GM20431 (cell line): ENCODE data around the gene MAT2A.

Experiments used
- in situ Hi-C: fragments of 300-500 bp; cut with MseI, MboI; formaldehyde crosslinking; loops from one replicate; pipeline ENCODE4 v1.15.0; 2020; ENCODE audit warnings: low sequenced_read_pairs; ENCODE audit not compliant: unreplicated experiment

Gene MAT2A

GRCh38 chr2:85538507-85539360, at the start of gene MAT2A:
Gene MAT2A (plus strand): TSS chr2:85539168. CDS start chr2:85539288, 120 bp downstream.
- in situ Hi-C loops = no loop called here

- in situ Hi-C loops = no loop called here
Observed at GRCh38 chr2:85490861-85491755, 47.9 kb upstream of the MAT2A start.

- in situ Hi-C loops = no loop called here
Observed at GRCh38 chr2:85496436-85496835, 42.5 kb upstream of the MAT2A start.

DNA sequence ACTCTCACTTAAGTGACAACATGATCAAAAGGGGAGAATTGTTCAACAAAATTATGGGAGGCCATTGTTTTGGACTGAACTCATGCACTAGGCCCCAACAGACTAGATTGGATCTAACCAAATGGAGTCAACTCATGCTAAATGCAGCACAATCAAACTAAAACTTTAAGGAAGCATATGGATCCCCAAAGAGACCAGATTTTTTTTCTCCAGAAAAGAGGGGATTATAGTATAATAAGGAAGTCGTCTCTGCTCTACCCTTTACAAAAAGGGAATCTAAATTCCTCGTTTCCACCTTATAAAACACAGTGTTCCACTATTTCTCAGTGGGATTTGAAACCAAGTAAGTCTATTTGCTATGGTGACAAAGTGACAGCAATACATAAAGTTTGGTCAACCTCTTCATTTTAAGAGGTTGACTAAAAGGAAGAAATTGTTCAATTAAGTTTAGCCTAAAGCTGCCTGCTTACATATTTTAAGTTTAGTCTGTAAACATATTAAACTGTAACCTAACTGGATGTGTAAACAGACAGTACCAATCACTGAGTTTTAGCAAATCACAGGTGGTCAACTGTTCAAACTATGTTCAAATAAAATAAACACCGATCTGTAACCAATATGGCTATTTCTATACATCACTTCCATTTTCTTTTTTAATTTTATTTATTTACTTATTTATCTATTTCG, 40.9 kb upstream of the MAT2A start:
- in situ Hi-C loops = no loop called here

DNA sequence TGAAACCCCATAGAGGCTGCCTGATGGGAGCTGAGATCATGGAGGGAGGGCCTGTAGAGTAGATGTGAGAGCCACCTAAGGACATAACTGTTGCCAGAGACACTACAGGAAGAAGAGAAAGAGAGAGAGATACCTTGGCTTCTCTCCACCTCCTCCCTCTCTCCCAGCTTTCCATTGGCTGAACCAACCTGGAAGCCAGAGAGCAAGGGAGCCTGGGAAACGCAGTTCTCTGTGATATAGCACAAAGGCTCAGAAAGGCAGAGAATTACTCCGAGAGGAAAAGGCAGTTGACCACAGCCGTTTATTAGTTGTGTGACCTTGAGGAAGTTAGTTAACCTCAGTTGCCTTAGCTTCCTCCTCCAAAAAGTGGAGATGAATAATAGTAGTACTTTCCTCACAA, 37.7 kb upstream of the MAT2A start:
- in situ Hi-C loops = no loop called here

DNA sequence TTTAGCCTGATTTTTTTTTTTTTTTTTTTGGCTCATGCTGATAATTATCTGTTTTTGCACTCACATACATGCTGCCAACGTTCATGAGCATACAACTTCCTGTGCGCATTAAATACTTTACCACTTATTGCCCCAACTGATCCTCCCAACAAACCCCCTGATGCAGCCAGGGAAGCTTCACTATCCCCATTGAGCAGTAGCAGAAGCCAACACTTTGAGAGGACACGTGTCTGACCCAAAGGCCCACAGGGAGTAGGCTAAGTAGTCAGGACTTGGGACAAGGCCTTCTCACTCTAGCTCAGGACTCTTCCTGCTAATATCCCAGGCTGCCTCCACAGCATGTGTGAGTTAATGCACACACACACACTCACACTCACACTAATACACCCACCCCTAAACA, 36.2 kb upstream of the MAT2A start:
- in situ Hi-C loops = no loop called here

GRCh38 chr2:85503168-85503850, 35.7 kb upstream of the MAT2A start:
- in situ Hi-C loops = no loop called here

DNA sequence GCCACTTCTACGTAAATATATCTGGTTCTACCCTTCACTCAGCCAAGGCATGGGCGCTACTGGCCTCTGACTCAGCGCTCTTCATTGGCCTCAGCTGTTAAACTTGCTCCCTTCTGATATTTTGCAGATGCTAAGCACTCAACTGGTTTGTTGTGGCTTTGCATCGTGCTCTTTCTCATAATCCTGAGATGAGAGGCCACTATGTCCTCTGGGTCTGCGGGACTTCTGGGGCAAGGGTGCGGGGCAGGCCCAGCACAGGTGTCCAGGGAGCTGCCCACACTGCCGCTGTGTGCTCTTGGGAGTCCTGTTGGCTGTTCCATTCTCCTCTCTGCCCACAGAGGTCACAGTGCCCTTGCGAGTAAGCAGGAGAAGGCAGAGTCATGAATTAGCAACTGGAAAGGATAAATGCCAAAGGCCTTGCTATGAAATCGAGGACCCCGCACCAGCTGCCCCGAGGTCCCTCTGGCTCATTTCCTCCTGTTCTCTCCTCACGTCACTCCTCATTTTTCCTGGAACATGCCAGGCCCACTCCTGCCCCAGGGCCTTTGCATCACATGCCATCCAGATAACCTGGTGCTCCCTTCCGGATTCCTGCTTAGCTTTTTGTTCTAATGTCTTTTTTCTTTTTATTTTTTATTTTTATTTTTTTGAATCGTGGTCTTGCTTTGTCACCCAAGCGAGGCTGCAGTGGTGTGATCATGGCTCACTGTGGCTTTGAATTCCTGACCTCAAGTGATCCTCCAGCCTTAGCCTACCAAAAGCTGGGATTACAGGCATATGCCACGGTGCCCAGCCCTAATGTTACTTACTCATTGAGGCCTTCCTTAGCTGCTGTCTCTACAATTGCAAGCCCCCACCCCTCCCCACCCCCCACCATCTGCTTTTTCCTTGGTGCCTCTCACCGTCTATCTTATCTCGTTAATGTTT, 34.9 kb upstream of the MAT2A start:
- in situ Hi-C loops = no loop called here

GRCh38 chr2:85504778-85505261, 34.1 kb upstream of the MAT2A start:
- in situ Hi-C loops = no loop called here

- in situ Hi-C loops = no loop called here
Observed at GRCh38 chr2:85505551-85506238, 33.3 kb upstream of the MAT2A start.

DNA sequence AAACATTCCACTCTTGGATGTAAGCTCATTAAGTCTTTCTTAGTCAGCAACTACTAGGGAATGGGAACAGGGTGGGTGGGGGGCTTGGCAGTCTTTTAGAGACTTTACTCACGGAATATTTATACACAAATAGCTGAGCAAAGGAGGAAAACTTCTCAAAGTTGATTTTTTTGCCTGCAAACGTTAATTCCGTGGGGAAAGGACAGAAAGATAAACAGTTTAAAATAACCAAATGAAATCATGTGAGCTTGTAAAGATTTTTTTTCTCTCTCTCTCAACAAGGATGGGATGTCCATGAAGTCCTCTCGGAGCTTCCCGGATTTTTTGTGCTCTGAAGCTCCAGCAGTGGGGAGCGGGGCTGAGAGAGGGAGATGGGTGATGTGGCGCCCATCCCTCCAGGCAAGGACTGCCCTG, 32.2 kb upstream of the MAT2A start:
- in situ Hi-C loops = no loop called here

DNA sequence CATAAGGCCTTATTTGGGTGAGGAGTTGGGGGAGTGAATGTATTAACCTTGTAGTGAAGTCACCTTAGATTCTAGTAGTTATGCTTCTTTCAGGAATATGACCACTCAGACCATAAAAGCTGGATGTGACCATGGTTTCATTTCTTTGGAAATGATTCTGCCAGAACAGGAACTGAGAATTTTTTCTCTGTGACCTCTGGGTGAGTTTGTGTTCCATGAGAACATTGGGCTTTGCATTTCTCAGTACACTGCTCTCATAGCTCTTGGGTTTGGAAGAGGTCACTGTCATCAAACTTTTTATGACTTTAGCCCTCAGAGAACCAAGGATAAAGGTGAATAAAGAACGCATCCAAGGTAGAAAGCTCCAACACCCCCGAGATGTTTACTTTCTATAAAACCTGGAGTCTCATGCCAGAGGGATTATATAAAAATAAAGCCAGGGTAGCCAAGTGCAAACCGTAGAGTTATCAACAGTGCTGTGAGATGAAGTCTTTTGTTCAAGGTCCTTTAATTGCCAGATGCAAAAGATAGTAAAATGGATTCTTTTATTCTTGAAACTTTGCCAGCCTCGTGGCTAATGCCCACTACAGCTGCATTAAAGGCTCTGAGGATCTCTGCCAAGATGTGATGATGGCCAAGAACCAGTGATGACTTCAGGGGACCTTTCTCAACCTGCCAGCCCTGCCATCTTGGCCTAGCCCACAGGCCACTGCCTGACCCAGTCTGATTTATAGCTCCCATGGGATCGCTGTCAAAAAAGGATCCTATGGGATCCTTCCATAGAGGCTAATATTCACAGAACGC, 27.8 kb upstream of the MAT2A start:
- in situ Hi-C loops = no loop called here

- in situ Hi-C loops = no loop called here
Observed at GRCh38 chr2:85514323-85514722, 24.6 kb upstream of the MAT2A start.

- in situ Hi-C loops = no loop called here
Observed at GRCh38 chr2:85516653-85517389, 22.1 kb upstream of the MAT2A start.

GRCh38 chr2:85522090-85522647, 16.8 kb upstream of the MAT2A start:
- in situ Hi-C loops = no loop called here

DNA sequence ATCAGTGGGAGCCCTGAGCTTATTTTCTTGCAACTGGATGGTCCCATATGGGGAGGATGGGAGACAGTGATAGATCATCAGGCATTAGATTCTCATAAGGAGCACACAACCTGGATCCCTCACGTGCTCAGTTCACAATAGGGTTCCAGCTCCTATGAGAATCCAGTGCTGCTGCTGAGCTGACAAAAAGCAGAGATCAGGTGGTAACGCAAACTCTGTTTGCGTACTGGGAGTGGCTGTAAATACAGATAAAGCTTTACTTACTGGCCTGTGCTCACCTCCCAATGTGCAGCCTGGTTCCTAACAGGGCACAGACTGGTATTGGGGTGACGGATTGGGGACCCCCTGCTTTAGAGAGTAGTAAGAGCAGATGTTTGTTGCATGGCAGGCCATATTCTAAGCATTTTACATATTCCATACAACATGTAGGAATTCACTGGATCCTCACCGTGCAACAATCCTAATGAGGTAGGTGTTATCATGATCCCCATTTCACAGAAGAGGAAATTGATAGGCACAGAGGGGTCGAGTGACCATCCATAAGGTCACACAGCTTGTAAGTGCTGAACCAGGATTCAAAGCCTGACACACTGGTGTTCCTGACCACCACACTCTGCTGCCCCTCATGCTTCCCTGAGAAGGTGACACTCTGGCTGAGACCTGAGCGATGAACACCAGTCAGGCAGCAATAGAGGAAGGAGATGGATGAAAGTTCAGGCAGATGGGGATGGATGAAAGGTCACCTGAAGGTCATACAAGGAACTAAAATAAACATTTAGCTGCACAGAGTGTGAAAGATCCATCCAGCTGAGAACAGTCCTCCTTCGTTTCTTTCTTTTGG, 15.7 kb upstream of the MAT2A start:
- in situ Hi-C loops = no loop called here
